ENCODE data around the gene PTPRT.

The PTPRT gene

GRCh38 chr20:43123180-43123579 lies 66.5 kb downstream of the PTPRT start:
- FAIRE-seq, result no peak
- TF ChIP-seq POLR2A (IDR thresholded peaks at IDR 0.05; ENCODE audit: low read depth, low read length), result no peak
- DNase-seq (ENCODE audit: insufficient read length, low spot score), result no peak

DNA sequence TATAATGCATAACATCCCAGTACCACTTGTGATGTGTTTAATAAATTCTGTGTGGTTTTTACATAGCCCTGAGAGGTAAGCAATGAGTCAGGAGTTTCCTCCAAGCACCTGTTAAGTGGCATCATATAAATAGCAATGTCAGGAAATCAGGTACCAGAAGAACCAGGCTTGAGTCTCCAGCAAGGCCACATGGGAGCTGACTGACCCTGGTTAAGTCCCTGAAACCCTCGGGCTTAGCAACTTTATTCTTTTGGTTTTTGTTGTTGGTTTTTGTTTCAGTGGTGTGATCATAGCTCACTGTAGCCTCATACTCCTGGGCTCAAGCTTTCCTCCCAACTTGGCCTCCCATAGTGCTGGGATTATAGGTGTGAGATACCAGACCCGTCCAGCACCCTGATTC lies 70.0 kb downstream of the PTPRT start:
- no peak for TF ChIP-seq POLR2A (IDR thresholded peaks at IDR 0.05; ENCODE audit: low read depth, low read length)
- no peak for DNase-seq (ENCODE audit: insufficient read length, low spot score)
- FAIRE-seq, result no peak

GRCh38 chr20:43102394-43102793 lies 87.3 kb downstream of the PTPRT start:
- TF ChIP-seq POLR2A (IDR thresholded peaks at IDR 0.05; ENCODE audit: low read depth, low read length), result no peak
- no peak for FAIRE-seq
- no peak for DNase-seq (ENCODE audit: insufficient read length, low spot score)

DNA sequence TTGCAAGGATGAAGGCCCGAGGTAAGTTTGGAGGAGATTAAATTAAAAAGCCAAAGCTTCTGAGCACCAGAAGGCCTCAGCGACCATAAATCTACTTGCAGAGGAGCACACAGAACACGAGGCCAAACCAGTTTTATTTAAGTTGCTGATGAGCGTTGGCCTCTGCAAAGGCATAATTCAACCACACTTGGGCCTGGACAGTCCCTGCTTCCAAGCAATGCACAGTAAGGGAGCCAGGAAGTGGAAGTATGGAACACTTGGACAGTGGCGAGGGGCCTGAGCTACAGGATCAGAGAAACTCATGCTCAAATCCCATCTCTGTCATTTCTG lies 92.8 kb downstream of the PTPRT start:
- DNase-seq (ENCODE audit: insufficient read length, low spot score), result no peak
- no peak for TF ChIP-seq POLR2A (IDR thresholded peaks at IDR 0.05; ENCODE audit: low read depth, low read length)
- no peak for FAIRE-seq

DNA sequence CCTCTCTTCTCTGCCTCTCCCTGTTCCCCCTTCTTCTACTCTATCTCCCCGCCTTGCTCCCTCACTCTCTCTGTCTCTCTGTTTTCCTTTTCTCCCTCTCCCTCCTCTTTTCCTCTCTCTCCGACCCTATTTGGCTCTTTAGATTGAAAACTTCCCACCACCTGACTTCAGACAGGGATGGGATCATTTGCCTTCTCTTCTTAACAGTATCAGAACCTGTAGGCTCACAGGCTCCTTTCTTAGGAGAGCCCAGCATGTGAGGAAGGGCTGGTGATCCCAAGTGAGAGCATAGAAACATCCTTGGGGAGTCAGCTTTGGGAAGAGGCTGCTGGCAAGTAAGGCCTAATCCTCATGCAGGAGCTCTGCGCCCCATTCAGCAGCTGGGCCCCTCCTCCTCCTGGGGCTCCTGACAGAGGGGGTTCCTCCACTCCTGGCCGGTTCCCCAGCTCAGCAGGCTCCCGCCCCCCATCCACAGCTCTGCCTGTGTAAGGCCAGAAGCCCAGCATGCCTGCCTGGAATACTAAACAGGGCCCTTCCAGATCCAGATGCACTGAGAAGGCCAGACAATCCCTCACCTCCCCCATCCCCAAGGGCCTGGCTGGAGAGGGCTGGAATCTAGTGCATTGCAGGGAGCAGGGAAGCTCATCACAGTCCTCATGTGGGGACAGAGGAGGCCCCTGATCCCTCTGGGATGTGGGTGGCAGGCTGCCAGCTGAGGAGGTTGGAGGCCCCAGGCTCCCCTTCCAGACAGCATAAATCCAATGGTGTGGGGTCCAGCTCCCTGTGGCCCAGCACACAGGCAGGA lies 93.4 kb downstream of the PTPRT start:
- DNase-seq (ENCODE audit: insufficient read length, low spot score) (no peak), FAIRE-seq (no peak)

DNA sequence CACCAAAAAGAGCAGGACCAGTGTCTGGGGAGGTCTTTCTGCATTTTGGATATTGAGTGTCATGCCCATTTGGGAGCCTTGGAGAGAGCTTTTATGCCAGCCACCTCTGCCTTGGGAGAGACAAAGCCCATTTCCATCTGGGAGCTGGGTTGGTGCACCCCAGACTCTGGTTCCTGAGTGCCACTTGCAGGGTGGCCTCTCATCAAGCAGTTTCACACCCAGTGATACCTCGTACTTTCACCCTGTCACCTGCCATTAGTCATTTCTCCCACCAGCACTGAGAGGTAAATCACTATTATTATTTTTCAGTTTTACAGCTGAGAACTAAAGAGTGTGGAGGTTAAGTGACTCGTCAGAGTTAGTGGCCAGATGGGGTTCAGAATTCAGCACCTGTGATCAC lies 94.7 kb downstream of the PTPRT start:
- FAIRE-seq (no peak), DNase-seq (ENCODE audit: insufficient read length, low spot score) (no peak)
- no peak for TF ChIP-seq POLR2A (IDR thresholded peaks at IDR 0.05; ENCODE audit: low read depth, low read length)

More for the DNA sequence above, 93.4 kb downstream of the PTPRT start:
- TF ChIP-seq POLR2A (IDR thresholded peaks at IDR 0.05; ENCODE audit: low read depth, low read length), result no peak

- TF ChIP-seq POLR2A (IDR thresholded peaks at IDR 0.05; ENCODE audit: low read depth, low read length), result no peak
- FAIRE-seq (no peak), DNase-seq (ENCODE audit: insufficient read length, low spot score) (no peak)
Observed at GRCh38 chr20:43092386-43093088, 97.2 kb downstream of the PTPRT start.

- no peak for FAIRE-seq
- TF ChIP-seq POLR2A (IDR thresholded peaks at IDR 0.05; ENCODE audit: low read depth, low read length), result no peak
- DNase-seq (ENCODE audit: insufficient read length, low spot score), result no peak
Observed at GRCh38 chr20:43068482-43068881, 121.2 kb downstream of the PTPRT start.

DNA sequence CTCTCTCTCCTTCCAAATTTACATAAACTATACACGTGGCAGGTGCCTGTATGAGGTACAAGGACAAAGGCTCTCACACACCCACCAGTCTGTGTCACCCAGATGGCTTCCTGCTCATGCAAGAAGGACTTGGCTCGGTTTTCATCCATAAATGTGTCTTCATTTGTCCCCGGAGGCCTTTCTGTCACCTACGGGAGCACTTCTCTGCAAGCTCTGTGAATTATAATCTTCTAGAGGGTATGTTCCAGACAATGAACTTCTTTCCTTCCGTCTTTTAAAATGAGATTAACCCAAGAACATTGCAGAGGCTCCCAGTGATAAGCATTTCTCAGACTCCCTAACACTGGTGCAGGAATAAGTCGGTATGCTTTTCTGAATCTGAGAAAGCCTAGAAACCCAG lies 123.6 kb downstream of the PTPRT start:
- FAIRE-seq (no peak), DNase-seq (ENCODE audit: insufficient read length, low spot score) (no peak)
- TF ChIP-seq POLR2A (IDR thresholded peaks at IDR 0.05; ENCODE audit: low read depth, low read length), result no peak

DNA sequence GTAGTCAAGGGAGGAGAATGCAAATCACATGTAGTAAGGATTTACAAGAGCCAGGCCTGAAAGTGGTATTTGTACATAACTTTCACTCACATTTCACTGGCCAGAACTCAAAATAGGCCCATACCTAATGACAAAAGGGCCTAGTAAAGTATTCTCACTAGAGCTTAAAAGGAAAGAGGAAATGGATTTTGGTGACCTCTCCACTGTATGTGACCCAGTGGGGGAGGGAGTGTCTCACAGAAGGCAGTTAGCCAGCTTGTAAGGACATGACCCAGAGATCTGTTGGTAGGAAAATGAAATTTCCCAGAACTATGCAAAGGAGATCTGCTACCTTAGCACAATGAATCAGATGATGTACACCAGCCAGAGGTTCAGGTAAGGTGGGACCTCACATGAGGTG lies 124.4 kb downstream of the PTPRT start:
- FAIRE-seq, result no peak
- no peak for TF ChIP-seq POLR2A (IDR thresholded peaks at IDR 0.05; ENCODE audit: low read depth, low read length)
- no peak for DNase-seq (ENCODE audit: insufficient read length, low spot score)

DNA sequence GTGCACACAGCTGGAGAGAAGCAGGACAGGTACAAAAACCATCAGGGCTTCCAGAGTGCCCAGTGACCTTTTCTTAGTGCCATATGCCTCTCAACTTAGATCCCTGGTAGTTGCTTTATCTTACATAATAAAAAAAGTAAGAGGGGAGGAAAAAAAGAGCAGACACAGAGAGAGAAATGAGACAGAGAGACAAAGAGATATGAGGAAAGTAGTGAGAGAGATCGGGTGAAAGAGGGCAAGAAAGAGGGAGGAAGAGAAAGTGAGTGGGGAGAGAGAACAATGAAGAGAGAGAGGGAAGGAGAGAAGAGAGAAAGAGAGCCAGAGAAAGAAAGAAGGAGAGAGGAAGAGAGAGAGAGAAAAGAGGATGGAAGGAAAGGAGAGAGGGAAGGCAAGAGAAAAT lies 131.6 kb downstream of the PTPRT start:
- no peak for DNase-seq (ENCODE audit: insufficient read length, low spot score)
- FAIRE-seq, result no peak
- no peak for TF ChIP-seq POLR2A (IDR thresholded peaks at IDR 0.05; ENCODE audit: low read depth, low read length)

DNA sequence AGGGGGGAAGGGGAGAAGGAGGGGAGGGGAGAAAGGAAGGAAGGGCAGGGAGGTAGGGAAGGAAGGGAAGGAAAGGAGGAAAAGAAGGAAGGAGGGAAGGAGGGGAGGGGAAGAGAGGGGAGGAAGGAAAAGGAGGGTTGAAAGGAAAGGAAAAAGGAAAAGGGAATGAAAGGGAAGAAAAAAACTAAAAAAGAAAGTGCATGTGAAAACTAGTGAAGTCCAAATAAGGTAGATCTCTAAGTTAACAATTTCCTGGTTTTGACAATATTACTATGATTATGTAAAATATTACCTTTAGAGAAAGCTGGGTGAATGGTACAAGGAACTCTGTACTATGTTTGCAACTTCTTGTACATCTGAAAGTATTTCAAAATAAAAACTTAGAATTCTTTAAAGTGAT lies 132.4 kb downstream of the PTPRT start:
- no peak for FAIRE-seq
- TF ChIP-seq POLR2A (IDR thresholded peaks at IDR 0.05; ENCODE audit: low read depth, low read length), result no peak
- no peak for DNase-seq (ENCODE audit: insufficient read length, low spot score)

GRCh38 chr20:43055181-43055884 lies 134.4 kb downstream of the PTPRT start:
- no peak for DNase-seq (ENCODE audit: insufficient read length, low spot score)
- TF ChIP-seq POLR2A (IDR thresholded peaks at IDR 0.05; ENCODE audit: low read depth, low read length), result no peak
- no peak for FAIRE-seq

DNA sequence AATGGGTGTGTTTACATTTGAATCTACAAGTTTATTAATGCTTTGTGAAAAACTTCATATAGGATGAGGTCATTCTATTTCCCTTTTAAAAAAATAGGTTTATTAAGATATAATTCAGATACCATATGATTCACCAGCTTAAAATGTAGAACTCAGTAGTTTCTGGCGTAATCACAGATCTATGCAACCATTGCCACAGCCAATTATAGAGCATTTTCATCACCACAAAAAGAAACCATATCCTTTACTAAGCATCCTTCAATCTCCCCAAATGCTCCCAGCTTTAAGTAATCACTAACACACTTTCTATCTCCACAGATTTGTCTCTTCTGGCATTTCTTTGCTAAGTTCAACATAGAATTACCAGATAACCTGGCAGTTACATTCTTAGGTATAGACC lies 137.2 kb downstream of the PTPRT start:
- no peak for FAIRE-seq
- no peak for DNase-seq (ENCODE audit: insufficient read length, low spot score)
- TF ChIP-seq POLR2A (IDR thresholded peaks at IDR 0.05; ENCODE audit: low read depth, low read length), result no peak

DNA sequence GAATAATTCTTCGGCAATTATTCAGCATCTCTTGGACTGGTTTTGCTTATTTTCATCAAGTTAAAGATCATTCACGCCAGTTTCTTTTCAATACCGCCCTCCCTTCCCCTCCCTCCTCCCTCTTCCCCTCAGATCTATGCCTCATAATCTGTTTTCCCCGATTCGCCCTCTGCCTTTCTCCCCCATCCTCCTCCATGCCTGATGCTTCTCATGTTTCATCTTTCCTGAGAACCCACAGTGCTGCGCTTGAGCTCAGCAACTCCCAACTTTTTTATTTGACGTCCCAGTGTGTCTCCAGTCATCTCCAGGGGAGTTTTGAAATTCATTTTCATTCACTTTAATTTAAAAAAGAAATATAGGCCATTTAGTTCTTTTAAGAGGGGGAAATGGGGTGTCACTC lies 142.7 kb downstream of the PTPRT start:
- no peak for DNase-seq (ENCODE audit: insufficient read length, low spot score)
- TF ChIP-seq POLR2A (IDR thresholded peaks at IDR 0.05; ENCODE audit: low read depth, low read length), result no peak
- no peak for FAIRE-seq
